Inflammatory macrophage treated with lipopolysaccharide for 1 hour (primary cell): ENCODE measurements around the gene TSPYL2.

Experiments
- DNase-seq, 2 donors: peaks; one replicate each; pipeline ENCODE4 v3.0.0-alpha.2; 2020 to 2022

The TSPYL2 gene

GRCh38 chrX:53126377-53126776, 44.2 kb downstream of the TSPYL2 start:
- DNase-seq = no peak

- no peak for DNase-seq
These were observed 46.1 kb downstream of the TSPYL2 start for GRCh38 chrX:53128097-53128749.

- no peak for DNase-seq
These were observed 51.2 kb downstream of the TSPYL2 start for GRCh38 chrX:53133400-53133799.

- DNase-seq = no peak
These were observed 53.4 kb downstream of the TSPYL2 start for GRCh38 chrX:53135581-53135980.
